ENCODE data around the gene UNC13A.
A peak's percentile ranks its signal among the peaks of the same experiment; 100 is the strongest.

UNC13A gene

GRCh38 chr19:17648097-17648660, 40.0 kb downstream of the UNC13A start:
- no peak for DNase-seq (ENCODE audit: low read depth)
- H3K4me3 ChIP-seq (ENCODE audit: low read depth, low read length) = no peak overlapping the region
- TF ChIP-seq MYC (IDR thresholded peaks at IDR 0.05; ENCODE audit: low read depth, low read length) (no peak), POLR2A (IDR thresholded peaks at IDR 0.05; ENCODE audit: extremely low read depth, insufficient read length) (no peak)

GRCh38 chr19:17647071-17648020, 40.8 kb downstream of the UNC13A start:
- TF ChIP-seq MAX (IDR thresholded peaks at IDR 0.05; ENCODE audit: low read depth, low read length) (no peak), MYC (IDR thresholded peaks at IDR 0.05; ENCODE audit: low read depth, low read length) (no peak), POLR2A (IDR thresholded peaks at IDR 0.05; ENCODE audit: extremely low read depth, insufficient read length) (no peak), CTCF (IDR thresholded peaks at IDR 0.05; ENCODE audit: low read depth, low read length) (no peak)
- DNase-seq (ENCODE audit: low read depth) = no peak
- H3K4me3 ChIP-seq (ENCODE audit: low read depth, low read length) = no peak overlapping the region

- DNase-seq (ENCODE audit: low read depth) = peak; percentile 38
- H3K4me3 ChIP-seq (ENCODE audit: low read depth, low read length) = no peak overlapping the region
- no peak for TF ChIP-seq MAX (IDR thresholded peaks at IDR 0.05; ENCODE audit: low read depth, low read length)
- no peak for TF ChIP-seq POLR2A (IDR thresholded peaks at IDR 0.05; ENCODE audit: extremely low read depth, insufficient read length)
- peak; percentile 23 for TF ChIP-seq CTCF (IDR thresholded peaks at IDR 0.05; ENCODE audit: low read depth, low read length)
- TF ChIP-seq MYC (IDR thresholded peaks at IDR 0.05; ENCODE audit: low read depth, low read length) = no peak
Measured at GRCh38 chr19:17646441-17646840, 41.7 kb downstream of the UNC13A start.

GRCh38 chr19:17645339-17645963, 42.7 kb downstream of the UNC13A start:
- DNase-seq (ENCODE audit: low read depth) = no peak
- no peak for TF ChIP-seq POLR2A (IDR thresholded peaks at IDR 0.05; ENCODE audit: extremely low read depth, insufficient read length)
- no peak for TF ChIP-seq MAX (IDR thresholded peaks at IDR 0.05; ENCODE audit: low read depth, low read length)
- no peak for TF ChIP-seq MYC (IDR thresholded peaks at IDR 0.05; ENCODE audit: low read depth, low read length)
- no peak for TF ChIP-seq CTCF (IDR thresholded peaks at IDR 0.05; ENCODE audit: low read depth, low read length)
- H3K4me3 ChIP-seq (ENCODE audit: low read depth, low read length) = no peak overlapping the region

- H3K4me3 ChIP-seq (ENCODE audit: low read depth, low read length) = no peak overlapping the region
- TF ChIP-seq MYC (IDR thresholded peaks at IDR 0.05; ENCODE audit: low read depth, low read length) (no peak), POLR2A (IDR thresholded peaks at IDR 0.05; ENCODE audit: extremely low read depth, insufficient read length) (no peak), CTCF (IDR thresholded peaks at IDR 0.05; ENCODE audit: low read depth, low read length) (no peak), MAX (IDR thresholded peaks at IDR 0.05; ENCODE audit: low read depth, low read length) (no peak)
- no peak for DNase-seq (ENCODE audit: low read depth)
Measured at GRCh38 chr19:17642656-17643055, 45.5 kb downstream of the UNC13A start.

GRCh38 chr19:17641846-17642245, 46.3 kb downstream of the UNC13A start:
- TF ChIP-seq CTCF (IDR thresholded peaks at IDR 0.05; ENCODE audit: low read depth, low read length) (no peak), POLR2A (IDR thresholded peaks at IDR 0.05; ENCODE audit: extremely low read depth, insufficient read length) (no peak), MAX (IDR thresholded peaks at IDR 0.05; ENCODE audit: low read depth, low read length) (no peak)
- no peak for DNase-seq (ENCODE audit: low read depth)
- H3K4me3 ChIP-seq (ENCODE audit: low read depth, low read length) = no peak overlapping the region

Measured in NB4 (cell line).